Pancreas (tissue), 10 donors: Measurements from ENCODE around the gene AGBL5. TPM values are rescaled to one million over a fixed set of nuclear protein-coding genes. Genes with fewer than 3 reads are reported as not detected.

Experiments
- ATAC-seq, 4 donors: fragments of 200-7000 bp; cut with Tn5 transposase; one replicate each; pipeline versions ENCODE4 v1.8.0 to v1.9.1; 2020; ENCODE audit warnings: mild to moderate bottlenecking in 4 of 4, moderate library complexity in 4 of 4
- DNase-seq, 6 donors: peaks; one replicate each; pipeline ENCODE4 v3.0.0-alpha.2; 2020
- FAIRE-seq: peaks from 2 replicates; lab custom pipeline; 2012; peaks lifted over from hg19 to GRCh38; lab: Jason Lieb, UNC
- H3K27ac ChIP-seq, 4 donors: fragments of 200-600 bp; sonication (generic); 1 replicate in 3 of 4; 2 replicates in 1 of 4; pipeline versions ENCODE4 v1.5.0 to v1.8.0; 2020
- H3K27me3 ChIP-seq, 4 donors: fragments of 200-600 bp; one replicate each; pipeline ENCODE4 v1.8.0; 2021
- H3K36me3 ChIP-seq, 3 donors: fragments of 200-600 bp; sonication (generic) in 1 of 3; one replicate each; pipeline versions ENCODE4 v1.5.0 to v1.8.0; 2020 to 2021
- H3K4me1 ChIP-seq, 3 donors: fragments of 200-600 bp; one replicate each; pipeline ENCODE4 v1.8.0; 2021
- H3K4me3 ChIP-seq, 4 donors: fragments of 200-600 bp; sonication (generic) in 2 of 4; one replicate each; pipeline versions ENCODE4 v1.5.0 to v1.8.0; 2020 to 2021
- H3K9me3 ChIP-seq, 4 donors: fragments of 200-600 bp; one replicate each; pipeline ENCODE4 v1.8.0; 2021
- WGBS, 2 donors: extraction: QIAGEN DNeasy Blood & Tissue Kit; methylation state at CpG; one replicate each; pipeline ENCODE4 v1.1.7; 2013; 5-methylcytosine and 5-hydroxymethylcytosine counted together
- intact Hi-C, 3 donors: fragments of 100-400 bp; cut with DNase I; formaldehyde crosslinking; loops; one replicate each; pipeline versions ENCODE4 v1.11.1 to v1.14.2; 2022
- polyA plus RNA-seq, 2 donors: library from polyadenylated mRNA; stranded (reverse); fragments of 200-250 nt; gene quantifications; one replicate each; pipeline ENCODE4 v1.2.3, GENCODE V29; 2013
- total RNA-seq, 6 donors: library from RNA; stranded (reverse); fragmentation: NEBNext Ultra II Directional in 4 of 6; extraction: Animal tissue kit (Norgen Biotek cat#: 25700) in 4 of 6; gene quantifications; one replicate each; pipeline versions ENCODE4 v1.2.1 to v1.2.4, GENCODE V29; 2021 to 2023
- TF ChIP-seq, protein P1 (sequence below), 4 donors: fragments of 200-600 bp; sonication (generic) in 3 of 4; IDR thresholded peaks; one replicate each; pipeline versions ENCODE4 v1.5.0 to v1.8.0; 2021; ENCODE audit warnings: antibody characterized with exemption in 4 of 4
- donor health status: healthy with polysubstance abuse.
- donor health status: DM: no; HTN: no; CAD: no; lungs with moderate emphysema.
- donor health status: DM: no; HTN: no; CAD: no.
- donor health status: control.
- donor health status: control.
- donor health status: Bipolar disorder and iron deficiency.
- donor health status: DM: yes; HTN: yes; CAD: no.
- donor health status: DM: no; HTN: no; CAD: no.
- donor health status: DM: no; HTN: no; CAD: no.
- donor health status: DM: yes; HTN: yes; CAD: no.

The AGBL5 gene
- total and polyA plus RNA-seq, 8 donors = 8.2 to 15.5 (median 11.2) TPM

DNA sequence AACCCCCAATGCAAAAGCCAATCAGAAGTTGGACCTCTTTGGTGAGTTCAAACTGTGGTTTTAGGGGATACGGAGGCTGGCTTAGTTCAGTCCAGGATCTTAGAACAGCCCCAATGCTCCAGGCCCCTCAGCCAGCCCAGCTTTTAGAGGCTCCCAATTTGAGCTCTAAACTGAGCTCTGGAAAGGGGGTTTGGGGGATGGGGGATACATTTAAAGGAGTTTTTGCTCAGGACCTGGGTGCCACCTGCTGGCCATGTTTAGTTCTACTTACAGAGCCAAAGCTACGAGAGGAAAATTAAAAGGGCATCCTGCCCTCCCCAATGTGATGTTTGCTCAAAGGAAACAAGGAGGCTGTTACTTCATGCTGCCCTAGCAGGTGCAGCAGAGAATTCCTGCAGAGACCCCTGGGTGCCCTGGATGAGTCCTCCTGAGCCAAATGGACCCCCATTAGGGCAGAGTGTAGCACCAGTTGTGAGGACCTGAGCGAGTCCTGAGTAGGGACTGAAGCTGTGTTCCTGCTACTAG, 34.6 kb upstream of the AGBL5 start:
- Histone ChIP-seq H3K9me3 (no peaks in the 10 kb centered on the region), H3K36me3 (no peaks in the 10 kb centered on the region), H3K4me1 (no peaks in the 10 kb centered on the region), H3K27me3 (no peaks in the 10 kb centered on the region), H3K4me3 (no peak overlapping the region), H3K27ac (no peak overlapping the region)
- ATAC-seq (peak; percentile 55 to 80 (median 75)), FAIRE-seq (no peak), DNase-seq (peak in 1 of 6 donors; percentile 53)
- TF ChIP-seq, protein P1, sequence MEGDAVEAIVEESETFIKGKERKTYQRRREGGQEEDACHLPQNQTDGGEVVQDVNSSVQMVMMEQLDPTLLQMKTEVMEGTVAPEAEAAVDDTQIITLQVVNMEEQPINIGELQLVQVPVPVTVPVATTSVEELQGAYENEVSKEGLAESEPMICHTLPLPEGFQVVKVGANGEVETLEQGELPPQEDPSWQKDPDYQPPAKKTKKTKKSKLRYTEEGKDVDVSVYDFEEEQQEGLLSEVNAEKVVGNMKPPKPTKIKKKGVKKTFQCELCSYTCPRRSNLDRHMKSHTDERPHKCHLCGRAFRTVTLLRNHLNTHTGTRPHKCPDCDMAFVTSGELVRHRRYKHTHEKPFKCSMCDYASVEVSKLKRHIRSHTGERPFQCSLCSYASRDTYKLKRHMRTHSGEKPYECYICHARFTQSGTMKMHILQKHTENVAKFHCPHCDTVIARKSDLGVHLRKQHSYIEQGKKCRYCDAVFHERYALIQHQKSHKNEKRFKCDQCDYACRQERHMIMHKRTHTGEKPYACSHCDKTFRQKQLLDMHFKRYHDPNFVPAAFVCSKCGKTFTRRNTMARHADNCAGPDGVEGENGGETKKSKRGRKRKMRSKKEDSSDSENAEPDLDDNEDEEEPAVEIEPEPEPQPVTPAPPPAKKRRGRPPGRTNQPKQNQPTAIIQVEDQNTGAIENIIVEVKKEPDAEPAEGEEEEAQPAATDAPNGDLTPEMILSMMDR (IDR thresholded peaks at IDR 0.05) = peak; percentile 34 to 55 (median 46)
- intact Hi-C loops = loop anchor here in 2 of 3 donors (5.0 to 10.0 kb wide), 2 partner anchors 55 to 172 kb away; partner anchors contain the start of gene DPYSL5 (in 1 of the 2)
- WGBS, 2 donors = 65 to 67% methylated on average over 3 of the region's 3 CpGs

DNA sequence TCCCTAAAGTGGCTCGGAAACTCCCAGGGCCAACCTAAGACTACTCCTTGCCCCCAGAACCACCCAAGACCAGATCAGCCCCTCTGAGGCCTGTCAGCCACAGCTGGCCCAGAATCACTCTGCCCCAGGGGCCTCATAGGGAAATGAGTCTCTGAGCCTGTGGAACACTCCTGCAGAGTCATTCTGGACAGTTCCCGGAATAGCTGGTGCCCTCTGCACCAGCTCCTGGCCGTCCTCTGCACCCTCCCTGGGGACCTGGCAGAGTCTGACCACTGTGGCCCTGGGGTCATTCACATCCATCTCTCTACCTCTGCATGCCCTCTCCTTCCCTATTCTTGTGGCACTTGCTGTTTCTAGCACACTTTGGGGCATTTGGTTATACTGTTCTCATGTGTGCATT, 33.3 kb upstream of the AGBL5 start:
- Histone ChIP-seq H3K27me3 (no peaks in the 10 kb centered on the region), H3K27ac (no peak overlapping the region), H3K4me3 (no peak overlapping the region), H3K36me3 (no peaks in the 10 kb centered on the region), H3K9me3 (no peaks in the 10 kb centered on the region), H3K4me1 (no peaks in the 10 kb centered on the region)
- FAIRE-seq (no peak), DNase-seq (no peak), ATAC-seq (no peak)
- 80 to 87% methylated on average over 3 of the region's 3 CpGs for WGBS, 2 donors
- intact Hi-C loops = loop anchor here in 2 of 3 donors (5.0 to 10.0 kb wide), 2 partner anchors 56 to 173 kb away; partner anchors contain the start of gene DPYSL5 (in 1 of the 2)
- TF ChIP-seq, protein P1 (IDR thresholded peaks at IDR 0.05) = no peak

DNA sequence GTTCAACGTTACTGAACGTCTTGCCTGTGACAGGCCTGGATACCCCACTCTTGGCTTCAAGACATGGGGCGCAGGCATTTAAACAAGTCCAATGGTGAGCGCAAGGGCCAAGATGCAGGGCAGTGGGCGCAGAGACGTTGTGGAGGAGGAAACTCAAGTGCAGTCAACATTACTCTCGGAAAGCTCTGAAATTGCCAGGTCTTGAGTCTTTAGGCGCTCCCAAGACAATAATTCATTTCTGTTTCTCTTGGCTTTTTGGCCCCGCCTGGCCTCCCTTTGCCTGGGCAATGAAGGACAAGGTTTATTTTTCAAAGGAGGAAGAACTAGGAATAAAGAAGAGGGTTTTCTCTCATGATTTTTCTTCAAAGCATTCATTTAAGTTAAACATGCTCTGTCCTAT, 32.0 kb upstream of the AGBL5 start:
- H3K9me3 ChIP-seq = no peaks in the 10 kb centered on the region
- TF ChIP-seq, protein P1 (IDR thresholded peaks at IDR 0.05) = no peak
- H3K27ac ChIP-seq = no peak overlapping the region
- 91 to 93% methylated on average over 9 of the region's 9 CpGs for WGBS, 2 donors
- FAIRE-seq (no peak), ATAC-seq (no peak), DNase-seq (no peak)
- H3K4me1 ChIP-seq = no peaks in the 10 kb centered on the region
- no peaks in the 10 kb centered on the region for H3K27me3 ChIP-seq
- intact Hi-C loops = loop anchor here in 2 of 3 donors (5.0 to 10.0 kb wide), 2 partner anchors 57 to 175 kb away; partner anchors contain the start of gene DPYSL5 (in 1 of the 2)
- no peak overlapping the region for H3K4me3 ChIP-seq
- peaks cover 0 to 5% (median 0%) of the 10 kb centered on the region in 3 donors for H3K36me3 ChIP-seq

DNA sequence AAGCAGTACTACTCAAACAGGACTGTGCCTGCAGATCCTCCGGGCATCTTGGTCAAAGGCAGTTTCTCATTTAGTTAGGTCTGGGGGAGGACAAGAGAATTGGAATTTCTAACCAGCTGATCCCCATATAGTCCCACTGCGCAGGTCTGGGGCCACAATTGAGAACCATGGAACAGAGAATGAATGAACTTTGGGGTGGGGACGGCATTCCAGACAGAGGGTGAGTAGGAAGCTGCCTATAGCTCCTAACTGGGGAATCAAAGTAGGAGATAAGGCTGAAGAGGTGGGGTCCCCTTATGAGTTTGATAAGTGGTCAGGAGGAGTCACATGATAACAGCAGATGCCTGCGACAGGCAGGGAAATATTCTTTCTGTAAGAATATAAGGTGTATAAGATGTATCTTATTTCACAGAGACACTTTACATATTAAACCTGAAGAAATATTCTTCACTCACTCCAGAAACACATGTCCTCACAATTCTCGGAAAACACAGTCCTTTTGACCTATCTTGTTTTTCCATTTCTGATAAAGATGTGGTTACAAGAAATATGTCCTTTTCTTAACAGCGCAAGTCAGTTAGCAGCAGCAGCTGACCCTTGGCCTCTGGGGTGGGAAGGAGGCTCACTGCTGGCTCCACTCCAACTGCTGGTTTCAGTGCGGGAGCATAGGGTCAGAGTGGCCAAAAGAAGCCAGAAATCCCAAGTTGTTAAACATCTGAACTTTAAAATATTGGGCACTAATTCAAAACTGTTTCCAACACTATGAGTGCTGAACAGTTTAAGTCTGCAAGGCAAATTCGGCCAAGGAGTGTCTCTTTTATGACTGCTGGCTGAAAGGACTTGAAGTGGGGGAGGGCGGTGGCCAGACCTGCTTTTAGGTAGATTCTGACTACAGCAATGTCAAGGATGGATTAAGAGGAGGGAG, 31.3 kb upstream of the AGBL5 start:
- intact Hi-C loops = loop anchor here in 2 of 3 donors (5.0 to 10.0 kb wide), 2 partner anchors 58 to 175 kb away; partner anchors contain the start of gene DPYSL5 (in 1 of the 2)
- Histone ChIP-seq H3K4me1 (no peaks in the 10 kb centered on the region), H3K36me3 (peaks cover 0 to 5% (median 0%) of the 10 kb centered on the region in 3 donors), H3K27ac (no peak overlapping the region), H3K9me3 (no peaks in the 10 kb centered on the region), H3K4me3 (no peak overlapping the region), H3K27me3 (no peaks in the 10 kb centered on the region)
- DNase-seq (no peak), ATAC-seq (peak in 1 of 4 donors; percentile 28), FAIRE-seq (no peak)
- 61 to 65% methylated on average over 9 of the region's 9 CpGs for WGBS, 2 donors
- TF ChIP-seq, protein P1 (IDR thresholded peaks at IDR 0.05) = no peak
